ENCODE measurements around the gene TRIM6. TPM values are rescaled to one million over a fixed set of nuclear protein-coding genes. Genes with fewer than 3 reads are reported as not detected.

The TRIM6 gene
- total RNA-seq, 1 donor from 2014 or later = 0.62 TPM

Other genes with a start within 250 kb of the TRIM6 start
- not detected for gene OR51B6, start 245.1 kb upstream of the TRIM6 start, total RNA-seq
- gene OR51M1, start 212.8 kb upstream of the TRIM6 start, total RNA-seq = not detected
- gene OR51Q1, start 174.5 kb upstream of the TRIM6 start, total RNA-seq = not detected
- not detected for gene OR51I1, start 155.1 kb upstream of the TRIM6 start, total RNA-seq
- not detected for gene OR51I2, start 147.3 kb upstream of the TRIM6 start, total RNA-seq
- gene OR52D1, start 108.0 kb upstream of the TRIM6 start, total RNA-seq = not detected
- not detected for gene UBQLN3, start 86.7 kb upstream of the TRIM6 start, total RNA-seq
- not detected for gene UBQLNL, start 79.9 kb upstream of the TRIM6 start, total RNA-seq
- gene OR52H1, start 48.1 kb upstream of the TRIM6 start, total RNA-seq = 0.47 TPM
- not detected for gene OR52B6, start 15.8 kb upstream of the TRIM6 start, total RNA-seq
- 2.8 TPM for gene TRIM34, start 28.4 kb downstream of the TRIM6 start, total RNA-seq
- 3.9 TPM for gene TRIM5, start 88.4 kb downstream of the TRIM6 start, total RNA-seq
- 11.2 TPM for gene TRIM22, start 93.2 kb downstream of the TRIM6 start, total RNA-seq
- gene OR56B1, start 139.8 kb downstream of the TRIM6 start, total RNA-seq = not detected
- gene OR52N4, start 157.6 kb downstream of the TRIM6 start, total RNA-seq = not detected
- gene OR52N5, start 186.7 kb downstream of the TRIM6 start, total RNA-seq = not detected
- gene OR52N1, start 194.6 kb downstream of the TRIM6 start, total RNA-seq = not detected
- gene OR52N2, start 212.3 kb downstream of the TRIM6 start, total RNA-seq = not detected
- not detected for gene OR52E6, start 245.3 kb downstream of the TRIM6 start, total RNA-seq